ENCODE results near the gene HIC1.

Gene HIC1

DNA sequence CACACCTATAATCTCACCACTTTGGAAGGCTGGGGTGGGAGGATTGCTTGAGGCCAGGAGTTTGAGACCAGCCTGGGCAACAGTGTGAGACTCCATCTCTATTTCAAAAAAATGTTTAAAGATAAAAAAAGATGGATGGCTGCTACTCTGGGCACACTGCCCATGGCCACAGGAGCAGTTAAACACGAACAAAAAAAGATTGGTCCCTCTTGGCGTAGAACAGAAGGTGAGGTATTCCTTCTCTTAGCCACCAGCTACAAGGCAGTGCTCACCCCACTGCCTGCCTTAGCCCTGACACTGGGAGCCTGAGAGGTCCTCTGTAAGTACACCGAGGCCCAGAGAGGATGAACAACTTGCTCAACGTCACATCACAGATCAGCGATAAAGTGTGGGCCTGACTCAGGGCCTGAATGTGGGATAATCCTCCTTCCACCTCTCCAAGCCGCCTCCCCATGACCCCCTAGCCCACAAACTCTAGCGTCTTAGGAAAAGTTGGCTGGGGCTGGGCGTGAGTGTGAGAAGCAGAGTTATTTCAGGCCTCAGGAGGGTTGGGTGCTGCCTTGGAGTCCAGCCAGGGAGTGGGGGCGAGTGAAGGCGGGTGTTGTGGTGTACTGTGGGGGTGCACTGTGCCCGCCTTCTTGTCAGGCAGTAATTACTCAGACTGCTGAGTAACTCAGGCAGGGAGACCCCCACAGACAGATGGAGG is 27.2 kb upstream of the HIC1 start:
- no peak for TF ChIP-seq CTCF (IDR thresholded peaks at IDR 0.05; ENCODE audit: extremely low read depth, missing control alignments)
- no peak for DNase-seq (ENCODE audit: low spot score)

DNA sequence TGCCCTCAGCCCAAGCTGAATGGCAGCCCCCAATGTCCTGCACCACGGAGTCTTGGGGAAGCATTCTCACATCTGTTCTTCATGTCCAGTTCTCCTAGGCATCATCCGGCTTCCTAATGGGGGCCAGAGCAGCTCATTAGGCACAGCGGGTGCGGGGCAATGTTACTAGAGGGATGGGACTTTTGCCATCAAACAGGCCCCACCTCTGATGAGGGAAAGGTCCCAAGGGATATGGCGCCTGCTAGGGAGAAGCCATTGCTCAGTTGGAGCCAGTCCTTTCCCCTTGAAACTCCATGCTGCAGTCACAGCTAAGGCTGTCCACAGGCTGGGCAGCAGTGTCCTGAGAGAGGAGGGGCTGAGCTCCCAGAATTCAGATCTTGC is 26.7 kb upstream of the HIC1 start:
- no peak for TF ChIP-seq CTCF (IDR thresholded peaks at IDR 0.05; ENCODE audit: extremely low read depth, missing control alignments)
- DNase-seq (ENCODE audit: low spot score) = no peak

GRCh38 chr17:2028737-2029136 is 26.2 kb upstream of the HIC1 start:
- TF ChIP-seq CTCF (IDR thresholded peaks at IDR 0.05; ENCODE audit: extremely low read depth, missing control alignments) = no peak
- no peak for DNase-seq (ENCODE audit: low spot score)

GRCh38 chr17:2029911-2030778 is 24.8 kb upstream of the HIC1 start, which contains the start of gene DPH1:
DPH1 (plus strand) TSS chr17:2030153; CDS start chr17:2030170, 17 bp downstream.
- TF ChIP-seq CTCF (IDR thresholded peaks at IDR 0.05; ENCODE audit: extremely low read depth, missing control alignments) = no peak
- peak; percentile 93 for DNase-seq (ENCODE audit: low spot score)

GRCh38 chr17:2030779-2031163 is 24.1 kb upstream of the HIC1 start:
- DNase-seq (ENCODE audit: low spot score) = no peak
- peak; percentile 66 for TF ChIP-seq CTCF (IDR thresholded peaks at IDR 0.05; ENCODE audit: extremely low read depth, missing control alignments)

DNA sequence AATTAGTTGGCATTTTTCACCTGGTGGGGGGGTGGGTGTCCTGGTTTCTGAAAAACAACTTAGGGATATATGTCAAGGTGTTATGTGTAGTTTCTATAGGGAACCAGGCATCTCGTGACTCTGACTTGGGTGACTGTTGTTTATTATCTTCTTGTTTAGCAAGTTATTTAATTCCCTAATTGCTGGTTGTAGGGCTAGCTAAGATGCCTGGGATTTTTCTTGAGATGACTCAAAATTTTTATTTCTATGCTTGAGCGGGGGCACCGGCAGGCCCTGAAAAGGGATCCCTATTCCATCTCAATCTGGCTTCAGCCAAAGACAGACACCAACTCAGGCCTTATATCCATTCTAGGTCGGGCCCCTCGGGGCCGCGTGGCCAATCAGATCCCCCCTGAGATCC is 21.8 kb upstream of the HIC1 start:
- DNase-seq (ENCODE audit: low spot score) = no peak
- no peak for TF ChIP-seq CTCF (IDR thresholded peaks at IDR 0.05; ENCODE audit: extremely low read depth, missing control alignments)

- DNase-seq (ENCODE audit: low spot score) = no peak
- TF ChIP-seq CTCF (IDR thresholded peaks at IDR 0.05; ENCODE audit: extremely low read depth, missing control alignments) = no peak
These were observed 20.7 kb upstream of the HIC1 start for GRCh38 chr17:2034157-2034556.

All from GM20000 (cell line).